Measurements from ENCODE around the gene KNSTRN. TPM values are rescaled to one million over a fixed set of nuclear protein-coding genes. Genes with fewer than 3 reads are reported as not detected.

The KNSTRN gene
- total RNA-seq, 4 donors from 2014 or later = 10.8 to 30.9 (median 22.1) TPM

- no peaks in the 10 kb centered on the region for H3K36me3 ChIP-seq
- ATAC-seq (no peak), DNase-seq (no peak)
- no peak for TF ChIP-seq POLR2A (IDR thresholded peaks at IDR 0.05)
- TF ChIP-seq, protein P1, sequence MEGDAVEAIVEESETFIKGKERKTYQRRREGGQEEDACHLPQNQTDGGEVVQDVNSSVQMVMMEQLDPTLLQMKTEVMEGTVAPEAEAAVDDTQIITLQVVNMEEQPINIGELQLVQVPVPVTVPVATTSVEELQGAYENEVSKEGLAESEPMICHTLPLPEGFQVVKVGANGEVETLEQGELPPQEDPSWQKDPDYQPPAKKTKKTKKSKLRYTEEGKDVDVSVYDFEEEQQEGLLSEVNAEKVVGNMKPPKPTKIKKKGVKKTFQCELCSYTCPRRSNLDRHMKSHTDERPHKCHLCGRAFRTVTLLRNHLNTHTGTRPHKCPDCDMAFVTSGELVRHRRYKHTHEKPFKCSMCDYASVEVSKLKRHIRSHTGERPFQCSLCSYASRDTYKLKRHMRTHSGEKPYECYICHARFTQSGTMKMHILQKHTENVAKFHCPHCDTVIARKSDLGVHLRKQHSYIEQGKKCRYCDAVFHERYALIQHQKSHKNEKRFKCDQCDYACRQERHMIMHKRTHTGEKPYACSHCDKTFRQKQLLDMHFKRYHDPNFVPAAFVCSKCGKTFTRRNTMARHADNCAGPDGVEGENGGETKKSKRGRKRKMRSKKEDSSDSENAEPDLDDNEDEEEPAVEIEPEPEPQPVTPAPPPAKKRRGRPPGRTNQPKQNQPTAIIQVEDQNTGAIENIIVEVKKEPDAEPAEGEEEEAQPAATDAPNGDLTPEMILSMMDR (IDR thresholded peaks at IDR 0.05 in 4 of 5, conservative IDR thresholded peaks at IDR 0.05 in 1 of 5) = no peak
- peaks cover 6 to 17% of the 10 kb centered on the region in 2 donors for H3K4me1 ChIP-seq
- no peak overlapping the region for H3K27ac ChIP-seq
- intact Hi-C loops (cut with DNase I; ENCODE audit: low total_unique reads) (no loop called here), in situ Hi-C loops (cut with MboI; ENCODE audit: low sequenced_read_pairs in 4 of 4) (no loop called here)
- H3K4me3 ChIP-seq = no peak overlapping the region
- no peaks in the 10 kb centered on the region for H3K9me3 ChIP-seq
- H3K27me3 ChIP-seq = peaks cover 20 to 28% (median 24%) of the 10 kb centered on the region in 3 donors
These were observed 52.6 kb downstream of the KNSTRN start for GRCh38 chr15:40435023-40435709.

DNA sequence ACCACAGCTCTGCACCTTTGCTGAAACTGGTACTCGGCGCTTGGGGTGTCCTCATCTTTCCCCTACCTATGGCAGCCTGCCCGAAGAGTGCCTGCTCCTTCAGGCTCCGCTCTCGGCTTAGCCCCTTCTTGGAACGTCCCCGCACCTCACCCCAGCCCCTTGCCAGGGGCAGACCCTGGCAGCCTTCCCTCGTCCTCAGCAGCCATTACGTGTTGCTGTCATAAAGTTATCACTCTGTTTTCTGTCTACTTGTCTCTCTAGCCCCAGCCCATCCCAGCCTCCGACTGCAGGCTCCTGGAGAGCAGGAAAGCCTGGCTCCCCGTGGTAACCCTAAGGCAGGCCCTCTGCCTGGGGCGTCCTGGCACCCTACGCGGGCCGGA is 53.2 kb downstream of the KNSTRN start:
- Histone ChIP-seq H3K27ac (no peak overlapping the region), H3K36me3 (no peaks in the 10 kb centered on the region), H3K9me3 (no peaks in the 10 kb centered on the region), H3K4me3 (peak overlapping the region; percentile 42 to 48 (median 46)), H3K4me1 (peaks cover 6 to 17% of the 10 kb centered on the region in 2 donors), H3K27me3 (peaks cover 20 to 28% (median 24%) of the 10 kb centered on the region in 3 donors)
- intact Hi-C loops (cut with DNase I; ENCODE audit: low total_unique reads) = no loop called here
- in situ Hi-C loops (cut with MboI; ENCODE audit: low sequenced_read_pairs in 4 of 4) = no loop called here
- TF ChIP-seq, protein P1 (IDR thresholded peaks at IDR 0.05 in 4 of 5, conservative IDR thresholded peaks at IDR 0.05 in 1 of 5) = no peak
- TF ChIP-seq POLR2A (IDR thresholded peaks at IDR 0.05) = no peak
- DNase-seq (no peak), ATAC-seq (no peak)

- TF ChIP-seq POLR2A (IDR thresholded peaks at IDR 0.05) = no peak
- TF ChIP-seq, protein P1 (IDR thresholded peaks at IDR 0.05 in 4 of 5, conservative IDR thresholded peaks at IDR 0.05 in 1 of 5) = no peak
- no peak overlapping the region for H3K27ac ChIP-seq
- in situ Hi-C loops (cut with MboI; ENCODE audit: low sequenced_read_pairs in 4 of 4) (no loop called here), intact Hi-C loops (cut with DNase I; ENCODE audit: low total_unique reads) (no loop called here)
- ATAC-seq (no peak), DNase-seq (no peak)
- peak overlapping the region; percentile 42 to 48 (median 46) for H3K4me3 ChIP-seq
- H3K4me1 ChIP-seq = peaks cover 6 to 17% of the 10 kb centered on the region in 2 donors
- peaks cover 20 to 28% (median 24%) of the 10 kb centered on the region in 3 donors for H3K27me3 ChIP-seq
- no peaks in the 10 kb centered on the region for H3K9me3 ChIP-seq
- H3K36me3 ChIP-seq = no peaks in the 10 kb centered on the region
These were observed 53.8 kb downstream of the KNSTRN start for GRCh38 chr15:40436116-40436891.

GRCh38 chr15:40436892-40437751 is 54.6 kb downstream of the KNSTRN start:
- TF ChIP-seq POLR2A (IDR thresholded peaks at IDR 0.05) = no peak
- TF ChIP-seq, protein P1 (IDR thresholded peaks at IDR 0.05 in 4 of 5, conservative IDR thresholded peaks at IDR 0.05 in 1 of 5) = no peak
- in situ Hi-C loops (cut with MboI; ENCODE audit: low sequenced_read_pairs in 4 of 4) (no loop called here), intact Hi-C loops (cut with DNase I; ENCODE audit: low total_unique reads) (no loop called here)
- Histone ChIP-seq H3K4me1 (peaks cover 6 to 17% of the 10 kb centered on the region in 2 donors), H3K4me3 (peak overlapping the region in 3 of 4 donors; percentile 42 to 48 (median 47)), H3K27me3 (peaks cover 20 to 28% (median 24%) of the 10 kb centered on the region in 3 donors), H3K27ac (no peak overlapping the region), H3K9me3 (no peaks in the 10 kb centered on the region), H3K36me3 (no peaks in the 10 kb centered on the region)
- DNase-seq (no peak), ATAC-seq (no peak)
